ENCODE measurements around the gene PSMD14. TPM values are rescaled to one million over a fixed set of nuclear protein-coding genes. Genes with fewer than 3 reads are reported as not detected.
A peak's percentile ranks its signal among the peaks of the same experiment; 100 is the strongest.

Gene PSMD14
- total RNA-seq, 1 donor from 2014 or later = 46.9 TPM

GRCh38 chr2:161421686-161422085 lies 113.5 kb downstream of the PSMD14 start:
- no peak for TF ChIP-seq CTCF (IDR thresholded peaks at IDR 0.05; ENCODE audit: unreplicated experiment)
- no peak for DNase-seq (ENCODE audit: low spot score in 2 of 2, unreplicated experiment in 2 of 2)
- Mint-ChIP-seq H3K27ac (no peak overlapping the region), H3K4me1 (peaks cover 19% of the 10 kb centered on the region), H3K36me3 (no peaks in the 10 kb centered on the region), H3K27me3 (ENCODE audit: low read depth) (peaks cover 96% of the 10 kb centered on the region), H3K4me3 (no peak overlapping the region), H3K9me3 (no peaks in the 10 kb centered on the region)

- Mint-ChIP-seq H3K36me3 (peaks cover 2% of the 10 kb centered on the region), H3K27ac (no peak overlapping the region), H3K4me1 (peaks cover 24% of the 10 kb centered on the region), H3K27me3 (ENCODE audit: low read depth) (peaks cover 94% of the 10 kb centered on the region), H3K9me3 (no peaks in the 10 kb centered on the region), H3K4me3 (peak overlapping the region; percentile 48)
- no peak for TF ChIP-seq CTCF (IDR thresholded peaks at IDR 0.05; ENCODE audit: unreplicated experiment)
- DNase-seq (ENCODE audit: low spot score in 2 of 2, unreplicated experiment in 2 of 2) = no peak
Measured at GRCh38 chr2:161422816-161423403, 114.7 kb downstream of the PSMD14 start.

- H3K36me3 Mint-ChIP-seq = peaks cover 2% of the 10 kb centered on the region
- H3K27me3 Mint-ChIP-seq (ENCODE audit: low read depth) = peaks cover 94% of the 10 kb centered on the region
- H3K4me1 Mint-ChIP-seq = peaks cover 24% of the 10 kb centered on the region
- no peaks in the 10 kb centered on the region for H3K9me3 Mint-ChIP-seq
- H3K4me3 Mint-ChIP-seq = peak overlapping the region; percentile 58
- H3K27ac Mint-ChIP-seq = no peak overlapping the region
- TF ChIP-seq CTCF (IDR thresholded peaks at IDR 0.05; ENCODE audit: unreplicated experiment) = no peak
- peak in 1 of 2 experiments; percentile 51 for DNase-seq (ENCODE audit: low spot score in 2 of 2, unreplicated experiment in 2 of 2)
Measured at GRCh38 chr2:161423421-161424393, 115.5 kb downstream of the PSMD14 start.

GRCh38 chr2:161424394-161424769 lies 116.2 kb downstream of the PSMD14 start:
- no peak for DNase-seq (ENCODE audit: low spot score in 2 of 2, unreplicated experiment in 2 of 2)
- peaks cover 94% of the 10 kb centered on the region for H3K27me3 Mint-ChIP-seq (ENCODE audit: low read depth)
- peak overlapping the region; percentile 57 for H3K4me3 Mint-ChIP-seq
- peaks cover 17% of the 10 kb centered on the region for H3K4me1 Mint-ChIP-seq
- H3K36me3 Mint-ChIP-seq = peaks cover 2% of the 10 kb centered on the region
- TF ChIP-seq CTCF (IDR thresholded peaks at IDR 0.05; ENCODE audit: unreplicated experiment) = no peak
- H3K9me3 Mint-ChIP-seq = no peaks in the 10 kb centered on the region
- no peak overlapping the region for H3K27ac Mint-ChIP-seq

GRCh38 chr2:161424891-161425727 lies 116.9 kb downstream of the PSMD14 start:
- peaks cover 95% of the 10 kb centered on the region for H3K27me3 Mint-ChIP-seq (ENCODE audit: low read depth)
- TF ChIP-seq CTCF (IDR thresholded peaks at IDR 0.05; ENCODE audit: unreplicated experiment) = no peak
- no peaks in the 10 kb centered on the region for H3K9me3 Mint-ChIP-seq
- no peak overlapping the region for H3K4me3 Mint-ChIP-seq
- H3K27ac Mint-ChIP-seq = no peak overlapping the region
- H3K36me3 Mint-ChIP-seq = peaks cover 2% of the 10 kb centered on the region
- H3K4me1 Mint-ChIP-seq = peaks cover 17% of the 10 kb centered on the region
- no peak for DNase-seq (ENCODE audit: low spot score in 2 of 2, unreplicated experiment in 2 of 2)
